GM18861 (cell line): Measurements from ENCODE around the gene BPIFB2.

Source experiments
- ATAC-seq: cut with Tn5 transposase; IDR thresholded peaks from one replicate; pipeline ENCODE4 v1.9.1; 2021; ENCODE audit not compliant: unreplicated experiment

Gene BPIFB2

DNA sequence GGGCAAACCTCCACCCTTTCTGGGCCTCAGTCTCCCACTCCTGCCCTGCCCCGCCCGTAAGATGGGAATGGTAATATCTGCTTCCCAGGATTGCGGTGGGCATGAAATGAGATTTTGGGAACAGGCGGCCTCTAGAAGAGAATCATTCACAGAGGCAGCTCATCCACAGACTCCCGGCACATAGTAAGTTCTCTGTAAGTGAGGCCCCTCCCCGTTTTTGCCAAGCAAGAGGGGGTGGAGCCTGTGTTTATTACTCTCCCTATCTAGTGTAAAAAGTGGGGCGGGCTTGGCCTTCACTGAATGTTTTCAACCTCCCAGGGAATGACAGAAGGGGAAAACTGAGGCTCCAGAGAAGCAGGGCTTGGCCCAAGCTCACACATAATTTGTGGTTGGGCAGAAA is 23.3 kb upstream of the BPIFB2 start:
- ATAC-seq = no peak

DNA sequence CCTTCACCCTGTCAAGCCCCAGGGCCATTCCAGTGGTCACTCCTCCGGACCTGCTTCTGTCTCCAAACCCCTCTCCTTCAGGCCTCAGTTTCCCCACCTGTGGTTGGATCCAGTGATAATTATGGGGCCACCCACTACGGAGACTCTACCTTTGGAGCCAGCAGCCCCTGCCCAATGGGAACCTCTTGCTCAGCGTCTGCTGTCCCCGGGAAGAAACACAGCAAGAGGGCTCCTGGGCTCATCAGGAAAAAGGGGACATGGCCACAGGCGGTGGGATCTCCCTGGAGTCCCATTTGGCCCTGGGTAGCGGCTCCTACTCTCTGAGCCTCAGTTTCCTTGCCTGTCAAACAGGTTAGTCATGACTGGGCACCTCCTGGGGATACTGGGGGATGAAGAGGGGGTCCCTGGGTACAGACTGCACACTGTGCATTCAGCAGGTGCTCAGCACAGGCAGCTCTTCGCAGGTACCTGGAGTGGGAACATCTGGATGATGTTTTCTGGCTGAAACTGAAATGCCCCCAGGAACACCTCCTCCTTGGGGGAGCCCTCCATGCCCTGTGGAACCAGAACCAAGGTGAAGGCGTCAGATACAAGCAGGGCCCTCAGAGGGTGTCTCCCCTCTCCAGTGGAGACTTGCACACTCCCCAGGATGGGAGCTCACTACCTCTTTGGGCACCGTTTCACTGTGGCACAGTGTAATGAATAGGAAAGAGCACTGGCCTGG is 22.7 kb upstream of the BPIFB2 start:
- ATAC-seq = no peak

DNA sequence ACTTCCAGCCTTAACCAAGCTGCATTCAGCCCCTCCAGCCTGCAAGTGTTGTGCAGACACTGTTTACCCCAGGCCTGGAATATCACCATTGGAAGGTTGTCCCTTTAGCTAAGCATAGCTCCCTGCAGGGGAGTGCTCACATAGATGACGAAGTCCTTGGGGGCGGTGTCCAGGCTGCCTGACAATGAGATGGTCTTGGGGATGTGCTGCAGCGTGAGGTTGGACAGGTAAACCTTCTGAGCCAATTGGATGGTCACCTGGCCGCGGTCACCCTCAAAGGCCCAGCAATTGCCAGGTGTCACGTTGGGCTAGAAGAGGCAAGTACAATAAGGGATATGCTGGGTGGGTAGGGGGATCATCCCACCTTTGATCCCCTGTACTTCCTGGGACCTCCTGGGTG is 21.9 kb upstream of the BPIFB2 start:
- ATAC-seq = no peak

DNA sequence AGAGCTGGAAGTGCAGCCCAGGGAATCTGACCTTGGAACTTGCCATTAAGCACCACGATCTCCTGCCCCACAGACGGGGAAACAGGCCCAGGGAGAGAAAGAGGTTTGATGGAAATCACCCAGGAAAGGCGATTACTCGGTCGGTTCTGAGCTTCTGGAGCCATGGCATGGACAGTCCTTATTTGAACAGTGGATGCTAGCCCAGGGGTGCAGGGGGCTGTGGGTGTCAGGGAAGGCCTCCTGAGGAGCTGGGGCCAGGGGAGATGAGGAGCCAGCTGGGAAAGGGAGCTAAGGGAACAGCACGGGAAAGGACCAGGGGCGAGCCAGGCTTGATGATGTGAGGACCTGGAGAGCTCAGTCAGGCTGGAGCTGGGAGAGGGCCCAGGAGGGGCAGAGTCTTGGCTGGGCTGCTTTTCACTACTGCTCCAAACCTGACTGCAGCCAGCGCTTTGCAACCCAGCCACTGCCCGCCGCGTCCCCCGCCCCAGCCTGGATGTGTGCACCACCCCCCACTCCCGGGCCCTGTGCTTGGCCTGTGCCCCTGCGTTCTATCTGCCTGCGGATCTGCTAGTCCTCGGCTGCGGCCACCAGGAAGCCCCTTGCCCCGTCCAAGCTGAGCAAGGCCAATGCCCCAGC is 21.1 kb upstream of the BPIFB2 start:
- ATAC-seq = no peak

DNA sequence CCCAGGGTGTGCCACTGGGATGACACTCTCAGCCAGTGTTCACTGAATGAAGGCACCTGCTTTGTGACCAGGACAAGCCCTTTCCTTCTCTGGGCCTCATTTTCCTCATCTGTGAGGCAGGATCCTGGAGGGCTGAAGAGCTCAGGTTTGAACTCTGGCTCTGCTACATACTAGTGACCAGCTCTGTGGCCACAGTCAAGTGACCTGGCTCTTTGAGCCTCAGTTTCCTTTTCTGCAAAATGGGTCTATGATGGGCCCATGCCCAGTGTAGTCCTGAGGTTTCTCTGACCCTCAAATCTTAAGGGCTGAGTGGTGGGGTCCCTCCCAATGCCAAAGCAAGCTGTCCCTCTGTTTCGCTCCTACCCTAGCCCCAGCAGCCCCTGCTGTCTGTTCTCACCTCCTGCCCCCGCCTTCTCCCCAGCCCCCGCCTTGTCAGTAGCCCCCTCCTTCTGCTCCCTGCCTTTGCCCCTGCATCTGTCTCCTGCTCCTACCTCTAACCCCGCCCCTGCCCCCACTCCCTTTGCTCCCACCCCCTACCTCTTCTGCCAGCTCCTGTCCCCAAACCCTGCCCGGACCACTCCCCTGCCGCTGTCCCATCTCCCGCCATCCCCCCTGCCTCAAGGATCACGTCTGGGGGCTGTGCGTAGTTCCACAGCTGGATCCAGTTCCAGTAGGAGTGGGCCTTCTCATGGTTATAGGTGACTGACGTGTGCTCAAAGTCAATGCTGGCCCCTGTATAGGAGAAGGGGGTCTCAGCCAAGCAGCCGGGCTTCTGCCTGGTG is 20.3 kb upstream of the BPIFB2 start:
- no peak for ATAC-seq

DNA sequence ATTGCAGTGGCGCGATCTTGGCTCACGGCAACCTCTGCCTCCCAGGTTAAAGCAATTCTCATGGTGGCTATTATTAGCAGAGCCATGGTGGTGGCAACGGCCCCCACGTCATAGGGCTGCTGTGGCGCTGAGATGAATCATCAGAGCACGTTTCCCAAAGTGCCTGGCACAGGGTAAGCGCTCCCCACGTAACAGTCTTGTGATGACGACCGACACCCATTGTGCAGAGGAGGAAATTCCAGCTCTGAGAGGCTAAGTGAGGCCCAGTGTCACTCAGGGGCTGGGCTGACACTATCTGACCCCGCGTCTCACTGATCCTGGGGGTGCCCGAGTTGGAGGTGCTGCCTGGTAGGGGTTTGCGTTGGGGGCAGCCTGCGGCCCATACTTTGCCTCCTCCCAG is 19.5 kb upstream of the BPIFB2 start:
- ATAC-seq = no peak

DNA sequence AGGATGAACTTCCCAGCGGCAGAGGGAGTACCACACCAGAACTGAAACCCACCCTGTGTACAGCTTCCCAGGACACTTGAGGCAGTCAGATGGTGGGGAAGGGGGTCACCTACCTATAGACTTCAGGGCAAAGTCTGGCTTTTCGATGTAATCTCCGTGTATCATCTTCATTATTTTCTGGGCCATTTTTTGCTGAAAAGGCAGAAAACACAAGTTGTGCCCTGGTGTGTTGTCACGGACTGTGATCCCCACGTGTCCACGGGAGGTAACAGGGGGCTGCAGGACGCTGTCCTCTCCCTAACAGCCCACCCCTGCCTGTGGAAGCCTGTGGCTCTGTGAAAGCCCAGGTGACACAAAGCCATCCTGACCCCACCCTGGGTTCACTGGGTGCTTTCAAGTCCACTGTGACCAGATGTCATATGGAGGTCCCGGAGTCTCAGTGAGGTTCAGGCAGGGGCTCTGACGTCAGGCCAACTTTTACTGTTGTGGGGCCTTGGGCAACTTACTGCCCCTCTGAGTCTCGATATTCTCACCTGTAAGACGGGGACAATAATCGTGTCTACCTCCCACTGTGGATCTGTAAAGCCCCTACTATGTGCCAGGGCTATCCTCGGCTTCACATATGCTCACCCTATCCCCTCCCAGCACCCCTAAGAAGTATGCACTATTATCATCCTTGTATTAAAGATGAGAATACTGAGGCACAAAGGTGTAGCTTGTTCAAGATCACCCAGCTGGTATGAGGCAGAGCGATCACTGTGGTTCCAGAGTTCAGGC is 17.8 kb upstream of the BPIFB2 start:
- no peak for ATAC-seq

DNA sequence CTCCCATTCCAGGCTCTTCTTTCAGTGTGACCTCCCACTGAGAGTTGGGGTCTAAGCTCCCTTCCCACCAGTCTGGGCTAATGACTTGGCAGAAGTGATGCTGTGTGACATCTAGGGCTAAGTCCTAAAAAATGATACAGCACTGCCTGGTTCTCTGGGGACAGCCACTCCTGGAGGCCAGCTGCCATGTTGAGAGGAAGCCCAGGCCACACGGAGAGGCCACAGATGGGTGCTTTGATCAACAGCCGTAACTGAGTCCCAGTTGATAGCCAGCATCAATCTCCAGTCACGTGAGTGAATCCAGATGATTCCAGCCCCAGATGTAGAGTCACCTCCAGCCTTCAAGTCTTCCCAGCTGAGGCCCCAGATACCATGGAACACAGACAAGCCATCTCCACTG is 17.1 kb upstream of the BPIFB2 start:
- no peak for ATAC-seq

- no peak for ATAC-seq
Observed at GRCh38 chr20:32991383-32991782, 16.1 kb upstream of the BPIFB2 start.

- ATAC-seq = no peak
Observed at GRCh38 chr20:32991792-32992641, 15.5 kb upstream of the BPIFB2 start.

- no peak for ATAC-seq
Observed at GRCh38 chr20:32993496-32994050, 13.9 kb upstream of the BPIFB2 start.

DNA sequence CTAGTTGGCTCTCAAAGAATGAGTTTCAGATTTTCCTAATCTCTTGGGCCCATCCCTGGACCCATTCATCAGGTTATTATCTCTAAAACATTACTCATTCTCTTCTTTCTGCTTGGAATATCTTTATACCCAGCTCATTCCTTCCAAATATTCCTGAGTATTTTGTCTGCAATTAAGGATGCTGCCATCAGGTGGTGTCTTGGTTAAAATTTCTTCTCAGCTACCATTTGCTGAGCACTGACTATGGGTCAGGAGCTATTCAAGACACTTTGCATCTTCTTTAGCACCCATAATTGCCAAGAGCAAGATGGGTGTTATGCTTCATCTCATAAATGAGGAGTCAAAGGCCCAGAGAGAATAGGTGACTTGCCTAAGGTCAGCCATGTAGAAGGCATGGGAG is 11.7 kb upstream of the BPIFB2 start:
- ATAC-seq = no peak

- ATAC-seq = no peak
Observed at GRCh38 chr20:32997431-32997830, 10.1 kb upstream of the BPIFB2 start.

- ATAC-seq = no peak
Observed at GRCh38 chr20:32999603-33000250, 7.8 kb upstream of the BPIFB2 start.

DNA sequence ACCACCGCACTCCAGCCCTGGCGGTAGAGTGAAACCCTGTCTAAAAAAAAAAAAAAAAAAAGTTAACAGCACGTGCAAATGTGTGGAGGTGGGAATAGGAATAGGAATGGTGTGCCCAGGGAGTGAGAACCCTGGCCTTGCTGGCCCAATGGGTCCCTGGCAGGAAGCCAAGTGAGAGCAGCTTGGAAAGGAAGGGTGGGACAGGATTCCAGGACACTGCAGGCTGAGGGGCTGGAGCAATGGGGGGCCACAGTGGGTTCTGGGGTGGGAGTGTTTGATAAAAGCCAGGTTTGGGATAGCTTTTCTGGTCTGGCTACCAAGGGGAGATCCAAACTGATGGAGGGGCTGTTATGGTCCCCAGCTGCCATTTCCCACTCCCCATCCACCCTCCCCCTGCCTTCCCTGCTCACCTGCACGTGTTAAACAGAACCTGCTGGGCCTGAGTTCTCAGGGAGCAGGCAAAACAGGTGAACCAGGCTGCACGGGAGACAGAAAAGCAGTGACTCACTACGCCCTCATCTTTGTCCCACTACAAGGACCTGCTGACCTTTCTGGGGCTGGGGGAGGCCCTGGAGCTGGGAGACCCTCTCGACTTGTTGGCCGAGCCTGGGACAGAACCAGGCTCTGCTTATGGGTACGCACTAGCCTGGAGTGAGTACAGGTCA is 6.6 kb upstream of the BPIFB2 start:
- no peak for ATAC-seq

GRCh38 chr20:33002087-33002808 is 5.3 kb upstream of the BPIFB2 start:
- ATAC-seq = no peak

GRCh38 chr20:33004141-33004751 is 3.3 kb upstream of the BPIFB2 start, which contains the start of gene SUN5:
TSS of gene SUN5 (minus strand) at chr20:33004433. CDS start at chr20:33004340, 93 bp downstream.
- ATAC-seq = no peak

DNA sequence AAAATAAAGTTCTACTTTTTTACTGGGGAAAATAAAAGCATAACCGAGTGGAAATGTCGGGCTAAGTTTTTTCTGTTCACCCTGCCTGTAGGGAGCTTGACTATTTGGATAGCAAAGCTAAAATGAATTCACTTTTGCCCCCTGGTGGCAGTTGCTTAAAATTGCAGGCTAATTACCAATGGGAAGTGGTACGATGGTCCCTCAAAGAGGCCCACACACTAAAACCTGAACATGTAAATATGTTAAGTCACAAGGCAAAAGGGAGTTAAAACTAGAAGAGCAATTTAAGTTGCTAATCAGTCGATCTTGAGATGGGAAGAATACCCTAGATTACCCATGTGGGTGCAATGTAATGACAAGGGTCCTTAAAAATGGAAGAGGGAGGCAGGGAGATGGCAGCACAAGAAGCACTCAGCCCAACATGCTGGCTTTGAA is 2.4 kb upstream of the BPIFB2 start:
- ATAC-seq = no peak
